GM18867 (cell line): ENCODE data around the gene SUB1.

Experiments
- ATAC-seq: cut with Tn5 transposase; IDR thresholded peaks from one replicate; pipeline ENCODE4 v1.9.1; 2021; ENCODE audit warnings: mild to moderate bottlenecking, moderate library complexity; ENCODE audit not compliant: unreplicated experiment

The SUB1 gene

DNA sequence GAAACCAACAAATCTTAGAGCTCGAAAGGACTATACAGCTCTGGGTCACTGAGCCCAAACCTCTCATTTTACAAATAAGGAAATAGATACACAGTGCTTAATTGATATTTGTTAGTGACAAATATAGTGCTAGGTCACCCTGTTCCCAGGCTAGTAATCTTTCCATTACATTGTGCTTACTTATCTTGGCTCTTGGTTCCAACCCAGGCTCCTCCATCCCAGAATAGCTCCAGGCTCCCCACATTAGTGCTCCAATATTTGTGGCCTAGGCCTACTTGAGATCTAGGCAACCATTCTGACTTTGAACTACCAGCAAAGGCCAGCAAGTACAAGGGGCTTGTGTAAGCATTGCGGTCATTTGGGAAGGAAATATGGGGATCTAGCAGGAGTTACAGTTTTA, 21.7 kb upstream of the SUB1 start:
- no peak for ATAC-seq

DNA sequence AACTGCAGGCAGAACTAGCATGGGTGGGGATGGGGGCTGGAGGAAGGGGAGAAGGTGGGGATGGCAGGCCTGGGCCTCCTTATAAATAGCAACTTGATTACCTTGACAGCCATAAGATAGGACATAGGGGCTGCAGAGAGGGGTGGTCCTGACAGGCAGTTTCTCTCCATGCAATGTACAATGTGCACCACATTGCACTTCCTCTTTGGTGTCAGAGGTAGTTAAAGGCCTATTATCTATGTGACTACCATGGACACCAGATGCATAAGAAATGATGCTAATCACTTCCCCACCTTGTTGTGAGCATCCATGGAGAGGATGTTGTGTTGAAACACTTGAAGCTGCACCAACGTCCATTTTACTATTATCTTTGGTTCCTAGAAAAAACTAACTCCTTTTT, 20.2 kb upstream of the SUB1 start:
- ATAC-seq, result no peak

DNA sequence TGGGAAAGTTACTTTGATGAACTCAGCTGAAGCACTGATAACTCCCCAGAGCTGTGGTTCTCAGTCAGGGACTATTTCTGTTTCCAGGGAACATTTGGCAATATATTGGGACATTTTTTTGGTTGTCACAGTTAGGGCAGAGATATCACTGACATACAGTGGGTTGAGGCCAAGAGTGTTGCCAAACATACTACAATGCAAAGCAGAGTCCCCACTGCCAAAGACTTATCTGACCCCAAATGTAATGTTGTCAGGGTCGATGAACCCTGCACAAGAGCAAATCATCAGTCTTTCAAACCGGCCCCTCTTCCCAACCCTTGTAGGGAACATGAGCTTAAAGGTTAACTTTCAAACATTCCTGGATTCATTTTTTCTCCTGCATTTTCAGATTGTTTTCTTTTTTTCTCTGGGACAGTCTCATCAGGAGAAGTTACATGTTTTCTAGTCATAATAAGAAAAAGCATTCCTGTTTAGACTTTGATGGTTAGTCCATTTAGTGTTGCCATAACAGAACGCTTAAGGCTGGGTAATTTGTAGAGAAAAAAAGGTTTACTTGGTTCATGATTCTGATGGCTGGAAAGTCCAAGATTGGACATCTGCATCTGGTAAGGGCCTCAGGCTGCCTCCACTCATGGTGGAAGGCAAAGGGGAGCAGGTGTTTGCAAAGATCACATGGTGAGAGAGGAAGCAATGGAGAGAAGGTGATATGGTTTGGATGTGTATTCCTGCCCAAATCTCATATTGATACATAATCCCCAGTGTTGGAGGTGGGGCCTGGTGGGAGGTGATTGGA, 18.8 kb upstream of the SUB1 start:
- ATAC-seq, result no peak

DNA sequence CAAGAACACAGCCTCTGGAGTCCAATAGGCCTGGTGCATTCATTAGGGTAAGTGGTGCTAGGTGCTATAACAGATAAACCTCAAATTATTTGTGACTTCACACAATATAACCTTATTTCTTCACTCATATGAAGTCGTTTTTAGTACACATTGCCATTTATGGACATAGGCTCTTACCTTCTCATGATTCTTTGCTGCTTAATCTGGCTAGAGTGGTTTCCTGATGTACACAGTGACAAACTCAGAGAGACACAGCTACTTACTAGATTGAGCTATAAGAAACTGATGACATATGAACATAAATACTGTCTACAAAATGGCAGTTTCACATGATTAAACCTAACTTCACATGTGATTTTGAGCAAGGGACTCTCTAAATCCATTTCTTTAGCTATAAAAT, 14.2 kb upstream of the SUB1 start:
- ATAC-seq, result no peak

DNA sequence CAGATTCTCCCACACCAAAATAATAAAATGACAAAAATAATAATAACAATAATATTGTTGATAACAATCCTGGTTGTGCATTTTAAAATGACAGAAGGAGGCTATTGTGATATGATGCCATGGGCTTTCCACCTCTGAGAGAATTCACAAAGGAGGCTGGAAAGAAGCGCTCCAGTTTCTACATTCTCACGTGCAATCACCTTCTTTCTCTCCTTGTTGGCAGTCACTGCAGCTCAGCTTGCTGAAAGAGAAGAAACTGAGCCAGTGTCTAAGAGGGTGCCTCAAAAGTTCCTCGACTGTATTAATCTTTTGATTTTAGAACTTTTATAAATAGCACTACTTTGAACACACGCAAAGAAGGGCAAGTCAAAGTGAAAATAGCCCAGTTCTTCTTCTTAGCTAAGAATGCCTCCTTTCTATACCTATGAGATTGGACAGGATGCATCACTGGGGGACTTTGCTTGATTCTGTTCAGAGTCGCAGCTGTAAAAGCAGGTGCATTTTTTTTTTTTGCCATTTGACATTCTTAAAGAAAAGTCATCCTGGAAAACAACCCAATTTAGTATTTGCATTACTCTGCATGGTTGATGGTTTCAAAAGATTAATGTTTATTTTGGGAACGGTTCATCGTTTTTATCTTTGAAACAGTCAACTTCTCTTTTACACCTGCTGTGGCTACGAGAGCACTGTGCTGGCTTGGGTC, 12.4 kb upstream of the SUB1 start:
- peak; percentile 92 for ATAC-seq

DNA sequence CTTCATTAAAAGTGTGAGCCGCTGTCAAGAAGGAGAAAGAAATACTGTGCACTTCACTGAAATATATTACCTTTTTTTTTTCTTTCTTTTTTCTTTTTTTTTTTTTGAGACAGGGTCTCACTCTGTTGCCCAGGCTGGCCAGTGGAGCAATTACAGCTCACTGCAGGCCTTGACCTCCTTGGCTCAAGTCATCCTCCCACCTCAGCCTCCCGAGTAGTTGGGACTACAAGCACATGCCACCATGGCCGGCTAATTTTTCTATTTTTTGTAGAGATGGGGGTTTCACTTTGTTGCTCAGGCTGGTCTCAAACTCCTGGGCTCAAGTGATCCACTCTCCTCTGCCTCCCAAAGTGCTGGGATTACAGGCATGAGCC, 11.9 kb upstream of the SUB1 start:
- peak; percentile 3 for ATAC-seq

DNA sequence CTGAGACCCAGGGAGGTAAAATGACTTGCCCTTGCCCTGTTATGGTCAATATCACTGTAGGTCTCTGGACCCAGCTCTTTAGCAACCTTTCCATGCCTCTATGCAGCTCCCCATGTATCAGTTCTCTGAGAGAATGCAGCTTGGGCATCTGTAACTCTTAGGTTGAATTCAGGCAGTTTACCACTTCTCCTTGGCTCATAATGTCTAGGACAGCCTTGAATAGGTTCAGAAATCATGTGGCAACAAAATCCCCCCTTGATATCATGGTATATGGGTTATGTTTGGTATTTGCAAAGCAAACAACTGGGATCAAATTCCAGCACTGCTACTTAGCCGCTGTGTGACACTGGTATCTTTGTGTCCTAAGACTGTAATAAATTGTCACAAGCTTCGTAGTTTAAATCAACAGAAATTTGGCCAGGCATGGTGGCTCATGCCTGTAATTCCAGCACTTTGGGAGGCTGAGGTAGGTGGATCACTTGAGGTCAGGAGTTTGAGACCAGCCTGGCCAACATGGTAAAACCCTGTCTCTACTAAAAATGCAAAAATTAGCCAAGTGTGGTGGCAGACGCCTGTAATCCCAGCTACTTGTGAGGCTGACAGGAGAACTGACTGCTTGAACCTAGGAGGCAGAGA, 10.7 kb upstream of the SUB1 start:
- no peak for ATAC-seq

DNA sequence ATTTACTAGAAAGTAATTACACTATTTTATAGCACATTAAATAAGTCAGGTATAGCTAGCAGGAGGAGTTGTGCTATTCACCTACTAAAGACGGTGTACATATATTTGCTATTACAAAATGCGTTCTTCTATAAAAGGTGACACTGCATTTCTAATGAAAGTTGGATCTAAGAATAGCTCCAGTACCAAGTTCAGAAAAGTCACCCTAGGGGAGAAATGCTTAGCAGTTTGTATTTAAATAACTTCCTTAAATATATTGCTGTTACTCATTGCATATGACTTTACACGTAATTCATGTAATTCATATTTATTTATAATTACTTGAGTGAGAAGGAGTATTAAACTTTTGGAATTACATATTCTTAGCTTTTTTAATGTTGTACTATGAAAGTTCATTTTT, 7.0 kb upstream of the SUB1 start:
- ATAC-seq, result no peak

DNA sequence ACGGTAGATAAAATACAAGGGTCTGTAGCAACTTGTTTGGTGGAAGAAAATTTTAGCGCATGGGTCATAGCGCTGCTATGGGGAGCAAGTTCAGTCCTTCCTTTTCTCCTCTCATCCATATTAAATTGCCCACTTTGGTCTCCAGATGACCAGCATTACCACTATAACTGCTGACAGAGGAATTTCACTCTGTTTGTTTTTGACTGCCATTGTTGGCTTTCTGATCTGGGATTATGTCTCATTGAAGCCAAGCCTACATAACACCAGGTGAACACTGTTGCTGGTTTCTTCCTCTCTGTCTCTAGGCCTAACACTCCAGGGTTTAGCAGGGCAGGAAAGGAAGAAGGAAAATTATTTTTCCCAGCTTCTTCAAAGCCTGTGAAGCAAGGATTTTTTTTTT, 6.6 kb upstream of the SUB1 start:
- no peak for ATAC-seq

DNA sequence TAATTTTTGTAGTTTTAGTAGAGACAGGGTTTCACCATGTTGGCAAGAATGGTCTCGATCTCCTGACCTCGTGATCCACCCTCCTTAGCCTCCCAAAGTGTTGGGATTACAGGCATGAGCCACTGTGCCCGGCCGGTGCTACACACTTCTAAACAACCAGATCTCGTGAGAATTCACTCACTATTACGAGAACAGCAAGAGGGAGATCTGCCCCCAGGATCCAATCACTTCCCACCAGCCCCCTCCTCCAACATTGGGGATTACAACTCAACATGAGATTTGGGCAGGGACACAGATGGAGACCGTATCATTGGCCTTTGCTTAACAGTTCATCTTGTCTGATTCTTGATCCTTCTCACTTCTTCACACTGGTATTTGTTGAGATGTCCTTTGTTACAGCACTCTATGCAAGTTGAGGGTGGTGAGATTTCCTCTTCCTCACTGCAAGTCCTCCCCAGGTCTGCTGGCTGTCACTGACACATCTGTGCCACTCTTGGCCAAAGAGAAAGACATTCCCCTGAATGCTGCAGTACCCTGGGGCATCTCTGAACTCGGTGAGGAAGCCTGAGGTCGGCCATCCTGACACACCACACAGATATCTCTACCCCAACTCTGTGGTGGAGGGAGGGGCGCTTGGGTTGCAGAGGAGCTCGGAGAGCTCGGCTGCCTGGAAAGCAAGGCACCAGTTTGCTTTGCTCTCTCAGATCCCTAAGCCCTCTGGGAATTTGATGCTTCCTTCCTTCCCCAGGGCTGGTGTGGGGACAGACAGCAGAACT, 4.2 kb upstream of the SUB1 start:
- no peak for ATAC-seq

DNA sequence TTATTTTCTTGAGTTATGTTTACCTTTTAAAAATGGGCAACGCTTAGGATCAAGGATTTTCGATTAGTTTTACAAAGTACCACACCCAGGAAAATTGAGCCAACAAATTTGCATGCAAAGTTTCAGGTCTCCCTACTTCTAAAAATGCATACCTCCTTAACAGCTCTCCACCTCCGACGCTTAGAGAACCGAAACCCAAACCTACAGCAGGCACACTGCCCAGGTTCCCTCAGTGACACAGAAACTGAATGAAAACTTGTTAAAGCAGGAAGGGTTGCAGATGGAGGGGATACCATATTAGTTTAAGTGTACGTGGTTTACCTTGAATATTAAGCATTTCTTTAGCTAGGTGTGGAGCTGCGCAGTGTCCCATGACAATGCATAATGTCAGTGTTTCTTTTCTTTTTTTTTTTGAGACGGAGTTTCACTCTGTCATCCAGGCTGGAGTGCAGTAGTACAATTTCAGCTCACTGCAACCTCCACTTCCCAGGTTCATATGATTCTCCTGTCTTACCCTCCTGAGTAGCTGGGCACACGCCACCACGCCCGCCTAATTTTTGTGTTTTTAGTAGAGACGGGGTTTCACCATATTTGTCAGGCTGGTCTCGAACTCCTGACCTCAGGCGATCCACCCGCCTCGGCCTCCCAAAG, 1.6 kb upstream of the SUB1 start:
- peak; percentile 74 for ATAC-seq

DNA sequence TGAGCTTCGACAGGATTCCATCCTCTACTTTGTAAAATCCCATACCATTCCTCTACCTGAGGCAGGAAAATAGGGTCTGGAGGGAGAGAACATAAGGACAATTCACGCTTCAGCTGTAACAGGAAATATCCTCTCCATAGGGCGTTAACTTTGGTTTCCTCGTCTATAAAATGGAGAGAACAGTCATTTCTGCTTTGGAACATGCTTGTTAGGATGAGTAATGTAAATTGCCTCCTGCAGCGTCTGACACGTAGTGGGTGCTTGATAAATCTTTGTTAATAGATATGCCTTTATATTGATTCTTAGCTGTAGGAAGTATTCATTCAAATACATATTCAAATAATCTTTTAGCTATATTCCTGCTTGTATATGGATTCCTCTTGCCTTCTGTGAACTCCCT, 711 bp upstream of the SUB1 start:
- no peak for ATAC-seq

DNA sequence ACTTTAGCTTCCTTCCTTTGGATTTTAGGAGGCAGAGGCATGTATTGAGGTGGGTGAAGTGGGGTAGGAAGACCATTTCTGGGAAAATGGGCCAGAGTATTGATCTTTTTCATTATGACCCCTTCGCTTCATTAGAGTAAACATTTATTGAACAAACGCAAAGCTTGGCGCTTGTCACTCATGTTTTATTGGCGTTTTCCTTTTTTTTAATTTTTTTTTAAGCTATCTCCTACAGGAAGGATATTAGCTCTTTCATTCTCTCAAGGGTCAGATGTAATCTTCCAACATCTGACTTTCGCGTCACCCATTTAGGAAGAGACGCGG, 273 bp upstream of the SUB1 start:
- ATAC-seq, result no peak

DNA sequence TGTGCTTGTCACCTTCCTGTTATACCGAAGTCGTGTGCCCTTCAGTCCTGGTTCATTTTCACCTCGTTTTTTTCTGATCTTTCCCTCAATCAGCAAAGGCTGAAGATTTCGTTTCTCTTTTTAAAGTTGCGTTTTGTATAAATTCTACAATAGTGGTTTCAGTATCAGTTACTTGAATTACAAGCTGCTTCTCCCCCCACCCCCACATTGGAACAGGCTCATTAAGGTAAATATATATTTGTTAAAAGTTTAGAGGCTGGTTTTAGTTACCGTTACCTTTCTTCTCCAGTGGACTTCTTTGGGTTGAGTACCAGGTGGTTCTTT, 881 bp downstream of the SUB1 start:
- no peak for ATAC-seq

DNA sequence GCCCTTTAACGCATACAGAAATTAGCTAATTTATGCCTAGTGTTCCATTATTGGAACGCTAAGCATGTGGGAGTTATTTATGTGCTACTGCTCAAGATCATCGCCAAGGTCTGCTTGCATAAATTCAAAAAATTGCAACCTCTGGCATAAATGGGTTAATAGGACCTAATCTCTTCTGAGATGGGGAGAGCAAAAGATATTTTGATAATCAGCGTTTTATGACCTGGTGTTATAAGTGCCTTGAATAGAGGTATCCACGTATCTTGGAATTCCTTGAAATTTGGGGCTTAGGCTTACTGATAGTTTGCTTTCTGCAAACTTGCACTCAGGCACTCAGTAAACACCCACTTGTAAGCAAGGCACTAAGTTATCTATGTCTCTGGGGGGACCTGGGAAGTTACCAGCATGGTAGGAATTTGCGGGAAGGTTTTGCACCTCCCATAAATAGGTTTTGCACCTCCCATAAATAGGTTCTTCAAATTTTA, 1.8 kb downstream of the SUB1 start:
- no peak for ATAC-seq

DNA sequence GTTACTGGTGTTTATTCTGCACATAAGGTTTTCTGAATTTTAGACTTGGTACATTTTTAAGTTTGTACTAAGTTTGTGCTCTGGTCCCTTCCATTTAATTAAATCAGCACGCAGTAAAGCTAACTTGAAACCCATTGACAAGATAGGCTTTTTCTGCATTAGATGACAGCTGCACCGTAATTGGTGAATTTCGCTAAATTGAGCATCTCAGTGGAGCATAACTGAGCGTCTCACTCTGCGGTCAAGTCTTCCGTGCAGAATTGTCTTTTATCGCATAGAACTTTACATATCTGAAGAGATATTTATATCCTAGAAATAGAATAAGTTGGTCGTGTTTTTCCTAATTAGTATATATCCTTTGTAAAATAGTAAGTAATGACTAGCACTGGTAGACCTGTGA, 4.1 kb downstream of the SUB1 start:
- no peak for ATAC-seq

DNA sequence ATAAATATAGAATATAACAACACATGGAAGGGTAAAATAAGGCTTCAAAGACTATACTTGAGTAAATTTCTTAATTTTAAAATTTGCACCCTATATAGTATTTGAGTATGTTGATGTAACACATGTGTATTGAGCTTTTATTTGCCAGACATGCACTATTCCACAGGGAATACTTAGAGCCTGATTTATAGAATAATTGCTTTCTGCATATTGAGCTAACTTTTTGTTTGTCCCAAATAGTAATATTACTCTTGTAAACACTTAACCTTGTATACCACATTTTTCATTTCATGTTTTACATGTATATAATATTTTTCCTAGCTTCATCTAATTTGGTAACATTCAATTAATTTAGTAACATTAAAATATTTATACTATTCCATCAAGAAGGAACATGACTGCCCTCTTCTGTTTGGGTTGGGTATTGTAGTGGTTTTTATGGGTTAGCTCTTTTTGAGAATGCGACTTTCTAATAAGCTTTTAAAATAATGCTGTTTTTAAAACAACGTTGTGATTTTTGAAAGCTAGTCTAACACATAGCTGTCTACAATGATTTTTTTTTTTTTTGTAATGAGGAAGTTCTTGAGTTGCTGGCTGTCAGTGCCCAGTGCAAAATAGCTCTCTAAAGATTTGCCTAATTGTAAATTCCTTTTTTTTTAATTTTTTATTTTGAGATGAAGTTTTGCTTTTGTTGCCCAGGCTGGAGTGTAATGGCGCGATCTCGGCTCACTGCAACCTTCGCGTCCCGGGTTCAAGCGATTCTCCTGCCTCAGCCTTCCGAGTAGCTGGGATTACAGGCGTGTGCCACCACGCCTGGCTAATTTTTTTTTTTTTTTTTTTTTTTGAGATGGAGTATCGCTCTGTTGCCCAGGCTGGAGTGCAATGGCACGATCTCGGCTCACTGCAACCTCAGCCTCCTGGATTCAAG, 4.8 kb downstream of the SUB1 start:
- ATAC-seq, result no peak

DNA sequence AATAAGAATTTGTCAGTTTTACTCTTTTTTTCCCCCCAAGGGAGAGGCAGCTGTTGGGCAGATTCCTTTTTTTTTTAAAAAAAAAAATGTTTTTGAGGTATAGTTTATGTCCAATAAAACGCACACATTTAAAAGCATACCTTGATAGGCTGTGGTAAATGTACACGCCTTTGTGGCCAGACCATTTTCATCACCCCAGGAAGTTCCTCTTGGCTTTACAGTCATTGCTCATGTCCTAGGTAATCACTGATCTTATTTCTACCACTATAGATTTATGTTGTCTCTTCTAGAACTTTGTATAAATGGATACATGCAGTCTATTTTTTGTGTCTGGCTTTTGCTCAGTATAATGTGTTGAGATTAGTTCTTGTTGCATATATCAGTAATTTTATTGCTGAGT, 9.8 kb downstream of the SUB1 start:
- ATAC-seq, result no peak

DNA sequence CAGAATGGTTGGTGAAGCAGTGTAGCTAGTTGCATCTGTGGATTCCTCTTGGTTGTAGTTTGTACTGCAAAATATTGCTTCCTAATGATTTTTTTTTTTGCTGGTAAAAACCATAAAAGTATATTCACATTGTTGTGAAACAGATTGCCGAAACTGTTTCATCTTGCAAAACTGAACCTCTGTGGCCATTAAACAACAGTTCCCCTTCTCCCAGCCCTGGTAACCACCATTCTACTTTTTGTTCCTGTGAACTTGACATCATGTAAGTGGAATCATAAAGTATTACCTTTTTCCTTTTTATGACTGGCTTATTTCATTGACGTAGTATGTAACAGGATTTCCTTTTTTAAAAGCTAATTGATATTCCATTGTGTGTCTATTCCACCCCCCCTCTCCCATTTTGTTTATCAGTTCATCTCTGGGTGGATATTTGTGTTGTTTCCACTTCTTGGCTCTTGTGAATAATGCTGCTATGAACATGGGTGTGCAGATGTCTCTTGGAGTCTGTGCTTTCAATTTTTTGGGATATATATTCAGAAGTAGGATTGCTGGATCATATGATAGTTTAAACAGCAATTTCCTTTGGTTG, 11.8 kb downstream of the SUB1 start:
- no peak for ATAC-seq
